Activated T-cell treated with anti-CD3 and anti-CD28 coated beads, Interleukin-2, amount 50 U/mL, for 24 hours (primary cell): ENCODE data around the gene GRB10.

ENCODE experiments used
- DNase-seq: peaks from one replicate; pipeline ENCODE4 v3.0.0-alpha.2; 2020
- H3K27ac Mint-ChIP-seq: 2 replicates; pipeline ENCODE4 v1.8.0; 2020; ENCODE audit warnings: mild to moderate bottlenecking, mixed read lengths
- H3K27me3 Mint-ChIP-seq: 2 replicates; pipeline ENCODE4 v1.8.0; 2020; ENCODE audit warnings: mixed read lengths
- H3K36me3 Mint-ChIP-seq: 2 replicates; pipeline ENCODE4 v1.8.0; 2020; ENCODE audit warnings: low read depth, mixed read lengths
- H3K4me1 Mint-ChIP-seq: 2 replicates; pipeline ENCODE4 v1.8.0; 2020; ENCODE audit warnings: low read depth, mixed read lengths
- H3K4me3 Mint-ChIP-seq: 2 replicates; pipeline ENCODE4 v1.8.0; 2020; ENCODE audit warnings: mild to moderate bottlenecking, moderate library complexity, mixed read lengths
- H3K9me3 Mint-ChIP-seq: 2 replicates; pipeline ENCODE4 v1.8.0; 2020; ENCODE audit warnings: mixed read lengths

GRB10 gene

DNA sequence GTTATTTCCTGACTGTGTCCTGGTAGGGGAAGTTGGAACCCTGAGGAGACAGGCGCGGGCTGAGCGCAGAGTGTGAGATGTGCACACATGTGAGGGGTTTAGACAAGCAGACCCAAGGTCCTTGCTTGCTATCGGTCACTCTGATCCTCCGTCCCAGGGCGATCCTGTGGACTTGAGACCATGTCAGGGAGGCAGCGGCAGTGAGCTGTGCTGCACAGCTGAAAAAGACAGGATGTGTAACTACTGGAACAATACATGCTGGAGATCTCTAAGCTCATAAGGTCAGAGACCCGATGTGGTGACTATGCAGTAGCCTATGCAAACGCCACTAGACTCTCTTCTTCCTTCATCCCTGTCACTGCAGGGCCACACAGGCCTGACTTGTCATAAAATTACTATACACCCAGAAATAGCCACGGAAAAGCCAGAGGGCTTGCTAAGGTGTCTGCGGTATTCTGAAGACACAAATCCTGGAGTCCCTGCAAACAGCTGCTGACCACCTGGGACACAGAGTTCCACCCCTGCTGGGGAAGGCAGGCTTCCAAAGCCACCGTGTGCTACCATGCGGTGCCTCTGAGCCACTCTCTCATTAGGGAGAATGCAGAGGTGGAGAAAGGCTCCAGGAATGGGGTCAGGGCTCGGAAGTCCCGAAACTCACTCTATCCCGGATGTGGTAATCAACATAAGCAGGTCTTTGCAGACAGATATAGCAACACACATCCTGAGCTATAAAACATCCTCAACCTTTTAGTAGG is 126.4 kb downstream of the GRB10 start:
- DNase-seq = no peak
- peaks cover 18% of the 10 kb centered on the region for H3K4me1 Mint-ChIP-seq
- H3K9me3 Mint-ChIP-seq = no peaks in the 10 kb centered on the region

DNA sequence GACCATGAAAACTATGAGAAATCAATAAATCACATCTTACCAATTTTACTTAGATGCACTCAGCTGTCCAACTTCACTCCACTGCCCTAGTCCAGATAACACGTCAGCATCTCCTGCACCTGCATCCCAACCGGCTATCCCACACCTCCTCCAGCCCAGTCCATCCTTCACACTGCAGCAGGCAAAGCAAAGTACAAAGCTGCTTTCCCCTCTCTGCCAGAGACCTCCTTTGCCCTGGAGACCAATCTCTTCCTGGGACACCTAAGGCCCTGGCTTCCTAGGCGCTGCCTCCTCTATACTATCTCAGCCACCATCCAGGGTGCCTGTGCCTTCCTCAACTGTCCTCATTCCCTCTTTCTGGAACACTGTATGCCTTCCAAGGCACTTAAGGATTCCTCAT is 127.2 kb downstream of the GRB10 start:
- Mint-ChIP-seq H3K36me3 (no peaks in the 10 kb centered on the region), H3K27ac (no peak overlapping the region), H3K9me3 (no peaks in the 10 kb centered on the region), H3K4me1 (peaks cover 10% of the 10 kb centered on the region), H3K27me3 (no peaks in the 10 kb centered on the region), H3K4me3 (no peak overlapping the region)
- no peak for DNase-seq

More for the DNA sequence above, 126.4 kb downstream of the GRB10 start:
- Mint-ChIP-seq H3K36me3 (no peaks in the 10 kb centered on the region), H3K27me3 (no peaks in the 10 kb centered on the region), H3K4me3 (no peak overlapping the region), H3K27ac (no peak overlapping the region)

DNA sequence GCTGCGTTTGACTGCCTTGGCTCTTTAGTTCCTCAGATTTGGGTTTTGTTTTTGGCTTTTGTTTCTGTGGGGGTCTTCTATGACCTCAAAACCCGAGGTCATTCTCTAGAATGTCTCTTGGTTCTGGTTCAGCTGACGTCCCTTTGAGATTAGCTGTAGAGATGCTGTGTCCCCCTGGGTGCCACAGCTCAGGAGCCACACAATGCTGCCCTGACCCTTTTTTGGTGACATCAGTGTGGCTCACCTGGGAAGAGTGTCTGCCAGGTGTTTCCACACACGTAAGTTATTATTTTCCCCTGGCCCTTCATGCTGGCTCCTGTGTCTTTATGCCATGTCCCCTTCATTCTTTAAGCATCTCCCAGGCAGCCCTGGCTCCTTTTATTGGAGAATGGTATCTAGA is 127.7 kb downstream of the GRB10 start:
- Mint-ChIP-seq H3K36me3 (no peaks in the 10 kb centered on the region), H3K27ac (no peak overlapping the region), H3K4me1 (peaks cover 5% of the 10 kb centered on the region), H3K27me3 (no peaks in the 10 kb centered on the region), H3K4me3 (no peak overlapping the region), H3K9me3 (no peaks in the 10 kb centered on the region)
- no peak for DNase-seq

DNA sequence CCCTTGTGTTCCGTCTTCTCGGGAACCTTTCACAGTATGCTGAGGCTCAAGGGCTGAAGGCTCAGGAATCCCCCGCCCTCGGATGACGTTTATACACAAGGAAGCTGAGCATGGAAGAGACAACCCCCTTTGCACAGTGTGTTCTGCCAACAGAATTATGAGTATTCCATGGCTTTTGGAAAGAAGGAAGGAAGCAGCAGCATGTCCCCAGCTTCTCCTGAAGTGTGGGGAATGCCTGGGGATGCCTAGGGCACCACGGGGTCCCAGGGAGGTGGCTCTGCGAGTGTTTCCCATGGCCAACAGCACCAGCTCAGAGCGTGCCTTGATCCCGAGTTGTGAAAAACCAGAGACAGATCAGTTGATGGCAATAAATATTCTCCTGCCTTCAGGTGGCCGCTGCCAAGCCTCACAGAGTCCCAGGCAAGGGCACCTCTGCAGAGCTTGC is 128.7 kb downstream of the GRB10 start:
- Mint-ChIP-seq H3K4me3 (no peak overlapping the region), H3K4me1 (no peaks in the 10 kb centered on the region), H3K9me3 (no peaks in the 10 kb centered on the region), H3K36me3 (no peaks in the 10 kb centered on the region), H3K27me3 (no peaks in the 10 kb centered on the region), H3K27ac (no peak overlapping the region)
- no peak for DNase-seq

DNA sequence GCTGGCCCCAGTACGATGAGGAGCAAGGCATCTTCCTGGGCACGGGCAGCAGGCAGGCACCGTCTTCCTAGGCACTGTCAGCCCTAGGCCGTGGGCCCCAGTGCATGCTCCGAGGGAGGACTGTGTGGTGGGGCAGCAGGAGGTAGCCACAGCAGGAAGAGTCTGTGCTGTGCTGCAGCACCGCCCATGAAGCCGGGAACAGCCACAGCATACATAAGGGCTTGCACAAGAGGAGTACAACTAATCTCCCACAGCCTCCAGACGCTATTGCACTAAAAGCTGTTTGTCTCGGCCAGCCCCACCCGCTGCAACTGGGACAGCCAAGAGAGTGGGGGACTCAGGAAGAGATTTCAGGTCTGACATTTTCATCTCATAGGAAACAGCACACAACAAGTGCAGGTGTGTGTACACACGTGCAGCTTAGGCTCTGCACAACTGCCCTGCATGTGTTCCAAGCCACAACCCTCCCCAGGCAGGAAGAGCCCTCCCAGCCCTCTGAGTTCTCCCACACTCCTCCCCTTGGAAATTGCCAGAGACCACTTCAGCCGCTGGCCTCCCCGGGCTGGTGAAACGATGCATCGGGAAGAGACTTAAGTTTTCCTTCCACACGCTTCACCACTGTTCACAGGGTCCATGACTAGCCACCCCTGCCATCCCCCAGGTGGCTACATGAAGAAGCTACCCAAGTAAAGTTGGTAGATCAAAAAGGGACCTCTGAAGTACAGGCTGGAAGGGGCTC is 129.4 kb downstream of the GRB10 start:
- no peak for DNase-seq
- Mint-ChIP-seq H3K4me1 (no peaks in the 10 kb centered on the region), H3K27ac (no peak overlapping the region), H3K9me3 (no peaks in the 10 kb centered on the region), H3K36me3 (no peaks in the 10 kb centered on the region), H3K27me3 (no peaks in the 10 kb centered on the region), H3K4me3 (no peak overlapping the region)

DNA sequence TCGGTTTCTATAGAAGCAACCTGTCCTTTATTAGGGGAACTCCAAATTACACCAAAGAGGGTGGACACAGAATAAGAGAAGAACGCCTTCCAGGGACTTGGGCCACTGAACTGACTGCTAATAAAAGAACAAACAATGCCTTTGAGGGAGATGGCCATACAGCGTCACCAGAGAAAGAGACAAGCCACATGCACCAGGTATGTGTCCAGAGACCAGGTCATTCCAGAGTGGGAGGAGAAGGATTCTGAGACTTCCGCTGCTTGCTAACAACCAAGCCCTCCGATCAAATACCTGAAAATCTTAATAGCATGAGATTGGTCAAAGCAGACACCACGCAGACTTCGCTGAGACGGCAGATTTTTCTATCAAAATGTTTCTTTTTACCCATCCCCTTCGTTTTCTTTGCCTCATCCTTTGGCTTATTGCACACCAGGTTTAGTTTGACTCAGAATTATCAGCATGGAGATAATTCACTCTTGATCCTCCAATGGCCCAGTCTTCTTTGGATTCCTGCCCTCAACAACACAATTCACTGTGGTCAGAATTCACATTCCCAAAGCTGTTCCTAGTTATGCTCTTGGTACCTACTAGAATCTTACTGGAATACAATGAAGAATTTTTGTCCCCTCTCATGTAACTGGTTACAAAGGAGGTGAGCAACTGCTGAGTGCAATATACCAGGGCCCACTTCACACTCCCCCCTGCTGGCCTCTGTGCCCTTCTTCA is 130.1 kb downstream of the GRB10 start:
- no peaks in the 10 kb centered on the region for H3K27me3 Mint-ChIP-seq
- no peak overlapping the region for H3K27ac Mint-ChIP-seq
- H3K4me3 Mint-ChIP-seq = no peak overlapping the region
- no peak for DNase-seq
- H3K4me1 Mint-ChIP-seq = no peaks in the 10 kb centered on the region
- H3K9me3 Mint-ChIP-seq = no peaks in the 10 kb centered on the region
- no peaks in the 10 kb centered on the region for H3K36me3 Mint-ChIP-seq

DNA sequence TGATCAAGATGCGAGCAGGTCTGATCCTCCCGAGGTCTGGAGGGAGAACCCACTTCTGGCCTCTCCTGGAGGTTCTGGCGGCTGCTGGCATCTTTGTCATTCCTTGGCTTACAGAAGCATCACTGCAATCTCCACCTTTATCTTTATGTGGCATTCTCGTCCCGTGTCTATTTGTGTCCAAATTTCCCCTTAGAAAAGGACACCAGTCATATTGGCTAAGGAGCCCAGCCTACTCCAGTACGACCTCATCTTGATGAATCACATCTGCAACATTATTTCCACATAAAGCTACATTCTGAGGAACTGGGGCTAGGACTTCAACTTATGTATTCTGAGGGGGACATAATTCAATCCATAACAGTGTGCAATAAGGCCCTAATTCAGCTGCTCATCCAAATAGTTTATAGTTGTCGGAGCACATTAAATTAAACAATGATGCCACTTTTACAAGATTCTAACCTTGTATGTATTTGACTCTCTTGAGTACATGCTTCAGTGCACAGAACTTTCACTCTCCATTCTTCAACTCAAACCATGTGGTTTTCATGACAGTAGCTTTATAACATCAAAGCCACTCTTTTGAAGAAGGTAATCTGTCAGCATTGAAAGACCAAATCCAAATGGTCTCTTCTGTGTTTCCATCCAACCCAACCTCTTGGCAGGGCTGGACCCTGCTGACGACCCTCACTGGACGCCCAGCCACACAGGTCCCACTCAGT is 131.3 kb downstream of the GRB10 start:
- no peaks in the 10 kb centered on the region for H3K4me1 Mint-ChIP-seq
- H3K9me3 Mint-ChIP-seq = no peaks in the 10 kb centered on the region
- no peaks in the 10 kb centered on the region for H3K27me3 Mint-ChIP-seq
- no peak overlapping the region for H3K27ac Mint-ChIP-seq
- DNase-seq = no peak
- H3K36me3 Mint-ChIP-seq = no peaks in the 10 kb centered on the region
- H3K4me3 Mint-ChIP-seq = no peak overlapping the region

DNA sequence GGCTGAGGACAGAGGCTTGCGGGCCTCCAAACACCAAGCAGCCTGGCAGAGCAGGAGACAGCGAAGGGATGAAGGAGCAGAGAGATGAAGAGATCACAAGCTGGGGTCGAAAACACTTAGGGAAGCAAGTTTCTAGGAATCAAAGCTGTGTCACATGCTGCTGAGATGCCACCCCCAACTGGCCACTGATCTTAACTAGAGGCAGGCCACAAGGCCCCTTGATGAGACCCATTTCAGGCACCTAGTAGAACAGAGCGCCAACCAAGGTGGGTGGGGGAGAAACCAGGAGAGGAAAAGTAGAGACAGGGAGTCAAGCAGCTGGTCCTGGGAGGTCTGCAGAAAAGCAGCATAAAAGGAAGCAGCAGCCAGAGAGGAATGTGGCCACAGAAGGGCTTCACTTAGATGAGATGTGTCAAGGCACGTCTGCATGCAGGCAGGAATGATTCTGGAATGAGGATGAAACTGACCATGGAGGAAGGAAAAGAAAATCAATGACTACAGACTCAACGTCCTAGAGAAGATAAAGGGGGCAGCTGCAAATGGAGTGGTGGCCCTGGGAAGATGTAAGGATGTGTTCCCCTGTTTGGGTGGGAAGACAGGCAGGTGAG is 132.5 kb downstream of the GRB10 start:
- Mint-ChIP-seq H3K9me3 (no peaks in the 10 kb centered on the region), H3K36me3 (no peaks in the 10 kb centered on the region), H3K27me3 (no peaks in the 10 kb centered on the region), H3K27ac (no peak overlapping the region), H3K4me1 (peaks cover 2% of the 10 kb centered on the region), H3K4me3 (no peak overlapping the region)
- DNase-seq = no peak

DNA sequence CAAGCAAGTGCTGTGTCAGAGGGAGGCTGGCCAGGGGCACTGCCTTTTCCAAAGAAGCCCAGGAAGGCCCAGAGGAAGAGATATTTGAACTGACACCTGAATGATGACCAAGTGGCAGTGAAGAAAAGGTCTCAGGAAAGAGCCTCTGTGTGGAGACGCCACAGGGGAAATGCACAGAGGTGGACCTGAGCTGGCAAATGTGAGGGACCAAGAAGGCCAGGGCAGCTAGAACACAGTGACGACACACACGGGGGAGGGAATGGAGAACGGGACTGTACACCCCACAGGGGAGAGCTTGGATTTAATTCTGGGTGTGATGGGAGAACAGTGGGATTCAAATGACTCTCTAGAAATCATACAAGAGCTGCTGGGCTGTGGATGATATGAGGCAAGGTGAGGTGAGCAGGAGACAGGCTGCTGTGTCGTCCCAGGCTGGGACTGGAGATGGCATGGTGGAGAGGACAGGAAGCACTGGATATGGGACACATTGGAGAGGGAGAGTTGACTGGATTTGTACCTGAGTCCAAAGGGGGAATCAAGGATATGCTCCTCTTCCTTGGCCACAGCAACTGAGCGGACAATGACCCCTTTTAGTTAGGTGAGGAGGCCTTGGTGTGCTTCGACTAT is 133.3 kb downstream of the GRB10 start:
- Mint-ChIP-seq H3K27me3 (no peaks in the 10 kb centered on the region), H3K4me3 (no peak overlapping the region), H3K36me3 (no peaks in the 10 kb centered on the region), H3K9me3 (no peaks in the 10 kb centered on the region), H3K4me1 (peaks cover 2% of the 10 kb centered on the region), H3K27ac (no peak overlapping the region)
- DNase-seq = no peak

DNA sequence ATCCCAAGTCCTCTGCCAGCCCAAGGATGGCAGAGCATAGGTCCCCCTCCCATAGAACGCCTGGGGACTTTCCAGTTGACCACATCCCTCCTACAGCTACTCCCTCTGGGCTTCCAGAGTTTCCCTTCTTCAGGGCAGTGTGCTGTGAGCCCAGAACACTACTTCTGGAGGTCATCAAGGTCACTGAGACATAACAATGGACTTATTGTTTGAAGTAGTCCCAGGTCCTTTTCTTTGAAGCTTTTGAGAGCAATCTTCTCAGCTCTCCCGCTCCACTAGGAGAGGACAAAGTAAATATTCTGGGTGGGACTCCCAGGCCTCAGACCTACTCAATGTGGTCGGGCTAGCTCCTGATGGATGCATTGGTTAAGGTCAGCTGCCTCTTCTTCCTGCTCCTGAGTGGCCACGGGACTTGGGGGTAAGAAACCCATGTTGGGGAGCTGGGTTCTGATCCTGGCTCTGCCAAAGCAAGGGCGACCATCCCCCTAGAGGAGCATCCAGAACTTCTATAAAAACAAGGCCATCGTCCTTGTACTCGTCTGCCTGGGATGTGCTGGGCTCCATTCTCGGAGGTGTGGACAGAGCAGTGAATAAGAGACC is 134.0 kb downstream of the GRB10 start:
- Mint-ChIP-seq H3K27me3 (no peaks in the 10 kb centered on the region), H3K36me3 (no peaks in the 10 kb centered on the region), H3K27ac (no peak overlapping the region), H3K9me3 (no peaks in the 10 kb centered on the region), H3K4me1 (peaks cover 2% of the 10 kb centered on the region), H3K4me3 (no peak overlapping the region)
- no peak for DNase-seq

DNA sequence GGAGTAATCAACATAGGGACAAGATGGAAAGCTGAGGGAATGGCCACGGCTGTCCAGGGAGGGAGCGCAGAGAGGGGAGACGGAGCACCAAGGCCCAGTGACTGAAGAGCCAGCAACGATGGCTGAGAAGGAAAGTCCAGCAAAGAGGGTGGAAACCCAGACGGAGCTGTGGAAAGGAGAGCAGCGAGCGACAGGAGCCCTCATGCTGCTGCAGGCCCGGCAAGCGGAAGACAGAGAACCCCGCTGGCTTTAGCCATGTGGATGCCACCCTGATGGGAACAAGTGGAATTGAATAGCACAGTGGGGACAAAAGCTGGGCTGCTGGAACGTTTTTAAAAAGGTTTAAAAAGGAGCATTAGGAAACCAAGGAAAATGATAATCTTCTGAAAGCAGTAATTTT is 134.6 kb downstream of the GRB10 start:
- no peaks in the 10 kb centered on the region for H3K27me3 Mint-ChIP-seq
- H3K36me3 Mint-ChIP-seq = no peaks in the 10 kb centered on the region
- no peak for DNase-seq
- no peaks in the 10 kb centered on the region for H3K9me3 Mint-ChIP-seq
- H3K4me3 Mint-ChIP-seq = no peak overlapping the region
- no peak overlapping the region for H3K27ac Mint-ChIP-seq
- peaks cover 2% of the 10 kb centered on the region for H3K4me1 Mint-ChIP-seq

DNA sequence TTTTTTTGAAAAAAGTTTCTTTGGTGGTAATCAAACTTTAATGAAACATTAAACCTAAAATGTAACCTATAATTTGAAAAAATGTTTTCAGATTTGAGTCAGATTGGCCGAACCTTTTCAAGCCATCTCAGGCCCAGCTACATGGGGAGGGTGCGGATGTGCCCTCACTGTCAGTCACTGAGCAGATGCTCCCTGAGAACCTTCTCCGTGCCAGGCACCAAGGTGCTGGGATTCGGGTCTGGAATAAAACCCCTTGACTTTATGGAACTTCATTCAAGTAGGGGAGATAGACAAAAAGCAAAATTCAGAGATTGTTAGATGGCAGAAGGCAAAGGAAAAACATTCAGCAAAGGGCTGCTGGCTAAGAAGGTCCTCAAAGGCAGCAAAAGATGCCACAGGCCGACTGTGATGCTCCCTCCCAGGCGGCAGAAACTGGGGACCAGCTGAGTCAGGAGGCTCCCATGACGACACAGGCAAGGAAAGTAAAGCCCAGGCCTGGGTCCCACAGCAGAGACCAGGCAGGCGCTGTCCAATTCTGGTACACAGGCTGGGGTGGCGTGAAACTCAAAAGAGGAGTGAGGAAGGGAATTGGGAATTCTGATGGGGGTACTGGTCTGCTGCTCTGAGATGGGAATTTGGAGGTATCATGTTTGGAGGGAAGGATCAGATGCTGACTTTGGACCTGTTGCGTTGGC is 135.3 kb downstream of the GRB10 start:
- no peak overlapping the region for H3K4me3 Mint-ChIP-seq
- no peak for DNase-seq
- H3K9me3 Mint-ChIP-seq = no peaks in the 10 kb centered on the region
- peaks cover 2% of the 10 kb centered on the region for H3K4me1 Mint-ChIP-seq
- no peak overlapping the region for H3K27ac Mint-ChIP-seq
- H3K36me3 Mint-ChIP-seq = no peaks in the 10 kb centered on the region
- no peaks in the 10 kb centered on the region for H3K27me3 Mint-ChIP-seq

DNA sequence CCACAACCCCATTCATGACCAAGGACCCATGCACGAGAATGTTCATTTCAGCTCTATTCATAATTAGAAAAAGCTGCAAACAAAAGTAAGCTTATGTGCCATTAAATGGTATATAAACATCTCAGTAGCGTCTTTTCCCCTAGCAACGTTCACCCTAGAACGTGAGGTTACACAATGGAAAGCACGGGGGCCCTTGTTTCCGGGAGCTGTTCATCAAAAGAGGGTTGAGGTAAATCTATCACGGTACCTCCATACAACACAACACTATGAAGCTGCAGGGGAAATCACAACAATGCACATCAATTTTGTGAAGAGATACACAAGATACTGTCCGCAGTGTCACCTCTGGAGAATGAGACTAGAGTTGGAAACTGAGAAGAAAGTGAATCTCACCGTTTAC is 136.6 kb downstream of the GRB10 start:
- no peak overlapping the region for H3K27ac Mint-ChIP-seq
- no peak overlapping the region for H3K4me3 Mint-ChIP-seq
- DNase-seq = no peak
- H3K4me1 Mint-ChIP-seq = peaks cover 2% of the 10 kb centered on the region
- no peaks in the 10 kb centered on the region for H3K36me3 Mint-ChIP-seq
- no peaks in the 10 kb centered on the region for H3K9me3 Mint-ChIP-seq
- H3K27me3 Mint-ChIP-seq = no peaks in the 10 kb centered on the region
